HUDEP-2 (cell line): Measurements from ENCODE around the gene SHC2.
A peak's percentile ranks its signal among the peaks of the same experiment; 100 is the strongest.

Source experiments
- DNase-seq, 76 experiments: peaks; one replicate each; lab custom pipeline; 2025; ENCODE audit not compliant: unreplicated experiment in 76 of 76; lab: John Stamatoyannopoulos, UW

SHC2 gene, protein sequence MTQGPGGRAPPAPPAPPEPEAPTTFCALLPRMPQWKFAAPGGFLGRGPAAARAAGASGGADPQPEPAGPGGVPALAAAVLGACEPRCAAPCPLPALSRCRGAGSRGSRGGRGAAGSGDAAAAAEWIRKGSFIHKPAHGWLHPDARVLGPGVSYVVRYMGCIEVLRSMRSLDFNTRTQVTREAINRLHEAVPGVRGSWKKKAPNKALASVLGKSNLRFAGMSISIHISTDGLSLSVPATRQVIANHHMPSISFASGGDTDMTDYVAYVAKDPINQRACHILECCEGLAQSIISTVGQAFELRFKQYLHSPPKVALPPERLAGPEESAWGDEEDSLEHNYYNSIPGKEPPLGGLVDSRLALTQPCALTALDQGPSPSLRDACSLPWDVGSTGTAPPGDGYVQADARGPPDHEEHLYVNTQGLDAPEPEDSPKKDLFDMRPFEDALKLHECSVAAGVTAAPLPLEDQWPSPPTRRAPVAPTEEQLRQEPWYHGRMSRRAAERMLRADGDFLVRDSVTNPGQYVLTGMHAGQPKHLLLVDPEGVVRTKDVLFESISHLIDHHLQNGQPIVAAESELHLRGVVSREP

DNA sequence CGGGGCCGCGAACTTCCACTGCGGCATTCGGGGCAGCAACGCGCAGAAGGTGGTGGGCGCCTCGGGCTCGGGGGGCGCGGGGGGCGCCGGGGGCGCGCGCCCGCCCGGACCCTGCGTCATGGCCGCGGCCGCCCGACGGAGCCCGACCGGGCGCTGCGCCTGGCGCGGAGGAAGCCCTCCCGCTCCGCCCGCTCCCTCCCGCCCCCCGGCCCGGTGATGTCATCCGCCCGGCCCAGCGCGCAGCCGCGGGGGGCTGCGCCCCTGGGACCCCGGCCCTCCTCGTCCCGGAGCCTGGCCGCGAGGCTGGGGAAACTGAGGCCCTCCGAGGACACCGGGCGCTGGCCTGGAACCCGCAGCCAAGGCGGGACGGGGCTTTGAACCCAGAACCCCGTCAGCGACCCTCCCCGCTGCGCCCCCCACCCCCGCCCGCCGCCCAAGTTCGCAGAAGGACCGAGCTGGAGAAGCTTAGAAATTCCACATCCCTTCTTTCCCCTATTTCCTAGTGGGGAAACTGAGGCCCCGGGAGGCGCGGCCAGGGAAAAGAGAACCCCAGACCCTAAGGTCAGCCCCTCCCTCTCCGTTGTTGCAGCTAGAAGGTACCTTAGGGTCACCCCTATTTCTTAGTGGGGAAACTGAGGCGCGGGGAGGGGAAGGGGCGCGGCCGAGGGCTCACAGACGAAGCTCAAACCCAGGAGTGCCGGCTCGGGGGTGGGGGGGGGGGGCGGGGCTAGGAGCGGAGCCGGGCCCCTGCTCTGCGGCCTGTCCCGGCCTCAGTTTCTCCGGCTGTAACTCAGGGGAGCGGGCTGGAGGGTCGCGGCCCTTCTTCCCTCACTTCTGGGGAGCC is at the start of gene SHC2:
Gene SHC2 (minus strand): TSS at position 157 of the 844 bp plus-strand sequence. CDS start 37 bp downstream, at position 120.
- DNase-seq, result no peak

GRCh38 chr19:508204-509150 is 47.6 kb upstream of the SHC2 start:
- no peak for DNase-seq

GRCh38 chr19:507286-508203 is 46.7 kb upstream of the SHC2 start, which contains the start of gene TPGS1:
Gene TPGS1 (plus strand): TSS chr19:507497. CDS start chr19:507507, 10 bp downstream.
- peak in 70 of 76 experiments; percentile 19 to 100 (median 86) for DNase-seq

- peak; percentile 90 to 100 (median 99) for DNase-seq
Observed at GRCh38 chr19:506404-507285, 45.8 kb upstream of the SHC2 start.

GRCh38 chr19:504616-505015 is 43.8 kb upstream of the SHC2 start:
- no peak for DNase-seq

DNA sequence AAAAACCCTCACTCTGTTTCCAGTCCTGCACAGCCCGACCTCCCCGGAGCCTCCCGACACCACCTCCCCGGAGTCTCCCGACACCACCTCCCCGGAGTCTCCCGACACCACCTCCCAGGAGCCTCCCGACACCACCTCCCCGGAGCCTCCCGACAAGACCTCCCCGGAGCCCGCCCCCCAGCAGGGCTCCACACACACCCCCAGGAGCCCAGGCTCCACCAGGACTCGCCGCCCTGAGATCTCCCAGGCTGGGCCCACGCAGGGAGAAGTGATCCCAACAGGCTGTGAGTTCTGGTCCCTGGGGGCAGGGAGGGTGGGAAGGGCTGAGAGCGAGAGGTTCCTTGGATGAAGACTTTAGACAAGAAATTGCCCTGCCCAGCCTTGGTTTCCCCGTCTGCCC is 40.8 kb upstream of the SHC2 start:
- DNase-seq, result no peak

GRCh38 chr19:498977-499623 is 38.3 kb upstream of the SHC2 start:
- no peak for DNase-seq

GRCh38 chr19:498511-498891 is 37.7 kb upstream of the SHC2 start:
- no peak for DNase-seq

GRCh38 chr19:497869-498510 is 37.2 kb upstream of the SHC2 start:
- DNase-seq, result no peak

GRCh38 chr19:497491-497868 is 36.6 kb upstream of the SHC2 start:
- no peak for DNase-seq

DNA sequence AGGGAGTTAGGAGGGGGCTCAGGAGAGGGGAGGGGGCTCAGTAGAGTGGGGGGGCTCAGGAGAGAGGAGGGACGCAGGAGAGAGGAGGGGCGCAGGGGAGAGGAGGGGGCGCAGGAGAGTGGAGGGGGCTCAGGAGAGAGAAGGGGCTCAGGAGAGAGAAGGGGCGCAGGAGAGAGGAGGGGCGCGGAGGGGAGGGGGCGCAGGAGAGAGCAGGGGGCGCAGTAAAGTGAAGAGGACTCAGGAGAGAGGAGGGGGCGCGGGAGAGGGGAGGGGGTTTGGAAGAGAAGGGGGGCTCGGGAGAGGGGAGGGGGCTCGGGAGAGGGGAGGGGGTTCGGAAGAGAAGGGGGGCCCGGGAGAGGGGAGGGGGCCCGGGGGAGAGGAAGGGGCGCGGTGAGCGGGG is 36.2 kb upstream of the SHC2 start:
- DNase-seq, result no peak

DNA sequence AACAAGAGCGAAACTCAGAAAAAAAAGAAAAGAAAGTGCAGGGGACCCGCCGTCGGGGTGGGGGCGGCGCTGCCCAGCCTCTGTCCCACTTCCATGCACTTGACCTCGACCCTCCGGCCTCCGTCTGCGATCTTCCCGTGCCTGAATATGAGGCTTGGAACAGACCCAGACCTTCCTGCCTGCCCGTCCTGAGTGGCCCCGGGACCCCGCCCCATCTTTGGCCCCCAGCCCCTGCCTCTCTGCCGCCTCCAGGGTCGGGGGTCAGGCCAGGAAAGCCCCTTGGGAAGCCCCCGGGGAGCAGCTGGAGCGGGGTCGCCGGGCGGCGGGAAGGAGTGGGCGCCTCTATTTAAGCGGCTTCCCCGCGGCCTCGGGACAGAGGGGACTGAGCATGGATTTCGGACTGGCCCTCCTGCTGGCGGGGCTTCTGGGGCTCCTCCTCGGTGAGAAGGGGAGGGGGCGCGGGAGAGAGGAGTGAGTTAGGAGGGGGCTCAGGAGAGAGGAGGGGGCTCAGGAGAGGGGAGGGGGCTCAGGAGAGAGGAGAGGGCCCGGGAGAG is 35.4 kb upstream of the SHC2 start, which contains the start of gene MADCAM1:
Gene MADCAM1 (plus strand): TSS at position 375 of the 554 bp plus-strand sequence. CDS start 14 bp downstream, at position 389.
- DNase-seq, result no peak

DNA sequence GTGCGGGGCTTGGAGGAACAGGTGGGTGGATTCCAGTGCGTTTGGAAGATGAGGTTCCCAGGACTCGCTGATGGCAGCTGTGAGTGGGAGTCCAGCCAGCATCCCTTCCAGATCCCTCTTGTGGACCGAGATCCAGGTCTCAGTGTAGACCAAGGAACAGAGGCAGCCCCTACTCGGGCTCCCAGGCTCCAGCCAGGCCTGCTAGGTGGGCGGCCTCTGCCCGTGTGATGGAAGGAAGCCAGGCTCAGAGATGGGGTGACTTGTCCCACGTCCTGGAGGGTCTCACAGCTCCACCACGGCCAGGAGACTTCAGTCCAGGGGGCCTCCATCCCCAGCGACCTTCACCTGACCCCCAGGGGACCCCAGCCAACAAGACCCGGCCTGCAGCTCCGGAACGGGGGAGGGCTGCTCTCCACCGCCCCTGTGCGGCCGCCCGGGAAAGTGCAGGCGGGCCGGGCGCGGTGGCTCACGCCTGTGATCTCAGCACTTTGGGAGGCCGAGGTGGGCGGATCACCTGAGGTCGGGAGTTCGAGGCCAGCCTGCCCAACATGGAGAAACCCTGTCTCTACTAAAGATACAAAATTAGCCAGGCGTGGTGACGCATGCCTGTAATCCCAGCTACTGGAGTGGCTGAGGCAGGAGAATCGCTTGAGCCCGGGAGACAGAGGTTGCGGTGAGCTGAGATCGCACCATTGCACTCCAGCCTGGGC is 34.7 kb upstream of the SHC2 start:
- DNase-seq, result peak in 40 of 76 experiments; percentile 19 to 72 (median 40)

DNA sequence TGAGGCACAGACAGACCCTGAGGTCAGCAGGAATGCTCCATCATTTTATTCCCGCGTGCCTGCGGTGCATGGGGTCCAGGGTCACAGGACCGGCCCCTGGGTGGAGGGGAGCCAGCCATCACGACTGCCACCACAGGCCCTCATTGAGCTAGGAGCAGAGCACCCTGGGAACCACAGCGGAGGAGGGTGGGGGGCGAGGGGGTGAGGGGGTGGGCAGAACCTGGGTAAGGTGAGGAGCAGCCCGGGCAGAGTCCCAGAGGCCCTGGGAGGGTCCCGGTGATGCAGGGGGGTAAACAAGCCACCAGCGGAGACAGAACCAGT is 34.2 kb upstream of the SHC2 start:
- no peak for DNase-seq

GRCh38 chr19:494171-495080 is 33.6 kb upstream of the SHC2 start:
- peak in 3 of 76 experiments; percentile 16 to 33 (median 21) for DNase-seq
